DOHH2 (cell line): ENCODE data around the gene KRTAP5-2.
"Not testable (repeated sequence)": the region's sequence is repeated elsewhere in the genome, so short reads cannot be mapped to it uniquely, and the experiment has no call there.

Experiments
- H3F3A ChIP-seq: fragments of 200-600 bp; sonication (generic), shearing (Covaris generic); 2 replicates; pipeline ENCODE4 v1.6.0; 2016; ENCODE audit warnings: antibody characterized with exemption, mild to moderate bottlenecking; ENCODE audit not compliant: control insufficient read depth, insufficient read depth
- H3K27ac ChIP-seq: fragments of 200-600 bp; sonication (generic); 2 replicates; pipeline ENCODE4 v1.5.1; 2014; ENCODE audit warnings: low read depth, mild to moderate bottlenecking, low read length, moderate library complexity
- H3K27me3 ChIP-seq: fragments of 200-600 bp; sonication (generic); 2 replicates; pipeline ENCODE4 v1.6.1; 2014; ENCODE audit warnings: mild to moderate bottlenecking, low read length, mixed read lengths; ENCODE audit not compliant: control insufficient read depth
- H3K36me3 ChIP-seq: fragments of 200-600 bp; sonication (generic); 2 replicates; pipeline ENCODE4 v1.6.1; 2014; ENCODE audit warnings: mild to moderate bottlenecking, low read length, moderate library complexity, mixed read lengths; ENCODE audit not compliant: control insufficient read depth
- H3K4me1 ChIP-seq: fragments of 200-600 bp; sonication (generic); 2 replicates; pipeline ENCODE4 v1.6.1; 2014; ENCODE audit warnings: mild to moderate bottlenecking, low read length, mixed read lengths; ENCODE audit not compliant: control insufficient read depth
- H3K4me2 ChIP-seq: fragments of 200-600 bp; sonication (generic); 2 replicates; pipeline ENCODE4 v1.6.0; 2014; ENCODE audit warnings: mild to moderate bottlenecking, low read length, moderate library complexity
- H3K4me3 ChIP-seq: fragments of 200-600 bp; sonication (generic); 2 replicates; pipeline ENCODE4 v1.5.1; 2014; ENCODE audit warnings: mild to moderate bottlenecking, low read length, mixed read lengths
- H3K79me2 ChIP-seq: fragments of 200-600 bp; sonication (generic); 2 replicates; pipeline ENCODE4 v1.6.1; 2014; ENCODE audit warnings: mild to moderate bottlenecking, low read length, mixed read lengths; ENCODE audit not compliant: control insufficient read depth
- H3K9me2 ChIP-seq: fragments of 200-600 bp; sonication (generic); replicated peaks from 2 replicates; pipeline ENCODE4 v1.6.1; 2014; ENCODE audit warnings: mild to moderate bottlenecking, low read length, mixed read lengths; ENCODE audit not compliant: control insufficient read depth
- H3K9me3 ChIP-seq: fragments of 200-600 bp; sonication (generic); 2 replicates; pipeline ENCODE4 v1.6.1; 2014; ENCODE audit warnings: antibody characterized with exemption, low read length, mixed read lengths; ENCODE audit not compliant: control insufficient read depth, insufficient read depth
- H4K20me1 ChIP-seq: fragments of 200-600 bp; sonication (generic); 2 replicates; pipeline ENCODE4 v1.6.0; 2014; ENCODE audit warnings: low read depth, mild to moderate bottlenecking, antibody characterized with exemption, low read length, moderate library complexity; ENCODE audit not compliant: control insufficient read depth, insufficient read depth
- CTCF ChIP-seq: fragments of 200-600 bp; sonication (generic); IDR thresholded peaks from one replicate; pipeline ENCODE4 v1.5.1; 2014; ENCODE audit warnings: antibody characterized with exemption, mild to moderate bottlenecking, low read depth, low read length; ENCODE audit not compliant: poor library complexity, severe bottlenecking
- EZH2phosphoT487 ChIP-seq: fragments of 200-600 bp; sonication (generic); IDR thresholded peaks from 2 replicates; pipeline ENCODE4 v1.6.1; 2017; ENCODE audit warnings: borderline replicate concordance, mild to moderate bottlenecking, antibody characterized with exemption, low read length, moderate library complexity, mixed read lengths

KRTAP5-2 gene

DNA sequence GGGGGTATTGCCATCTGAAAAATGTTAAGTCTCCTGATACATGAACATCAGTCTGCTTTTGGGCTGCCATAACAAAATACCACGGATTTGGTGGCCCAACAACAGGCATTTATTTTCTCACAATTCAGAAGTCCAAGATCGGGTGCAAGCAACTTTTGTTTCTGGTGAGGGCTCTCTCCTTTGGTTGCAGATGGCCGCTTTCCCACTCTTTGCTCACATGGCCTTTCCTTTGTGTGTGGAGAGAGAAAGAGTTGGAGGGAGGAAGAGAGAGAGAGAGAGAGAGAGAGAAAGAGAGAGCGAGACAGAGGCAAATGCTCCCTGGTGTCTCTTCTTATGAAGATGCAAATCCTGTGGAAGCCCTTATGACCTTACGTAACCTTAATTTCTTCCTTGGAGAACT, 2.5 kb upstream of the KRTAP5-2 start:
- H3K27ac ChIP-seq = no peak overlapping the region
- TF ChIP-seq EZH2phosphoT487 = no peak
- TF ChIP-seq CTCF = no peak
- no peaks in the 10 kb centered on the region for H3K36me3 ChIP-seq
- H3K27me3 ChIP-seq = peaks cover 21% of the 10 kb centered on the region
- no peak overlapping the region for H3K4me3 ChIP-seq
- H3K79me2 ChIP-seq = no peaks in the 10 kb centered on the region
- H3K9me2 ChIP-seq = no peaks in the 10 kb centered on the region
- no peak overlapping the region for H3K4me2 ChIP-seq
- no peaks in the 10 kb centered on the region for H4K20me1 ChIP-seq
- H3K4me1 ChIP-seq = no peaks in the 10 kb centered on the region
- H3K9me3 ChIP-seq = no peaks in the 10 kb centered on the region
- no peaks in the 10 kb centered on the region for H3F3A ChIP-seq

DNA sequence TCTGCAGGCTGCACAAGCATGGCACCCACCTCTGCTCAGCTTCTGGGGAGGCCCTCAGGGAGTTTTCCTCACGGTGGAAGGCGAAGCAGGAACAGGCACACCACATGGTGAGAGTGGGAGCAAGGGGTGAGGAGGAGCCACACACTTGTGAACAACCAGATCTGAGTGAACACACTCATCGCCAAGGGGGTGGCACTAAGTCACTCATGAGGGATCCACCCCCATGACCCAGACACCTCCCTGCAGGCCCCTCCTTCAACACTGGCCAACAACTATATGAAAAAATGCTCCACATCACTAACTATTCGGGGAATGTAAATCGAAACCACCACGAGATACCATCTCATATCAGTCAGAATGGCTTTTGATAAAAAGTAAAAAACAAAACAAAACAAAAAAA, 722 bp upstream of the KRTAP5-2 start:
- no peaks in the 10 kb centered on the region for H4K20me1 ChIP-seq
- no peaks in the 10 kb centered on the region for H3K9me2 ChIP-seq
- no peaks in the 10 kb centered on the region for H3K4me1 ChIP-seq
- no peaks in the 10 kb centered on the region for H3K36me3 ChIP-seq
- H3K4me3 ChIP-seq = no peak overlapping the region
- TF ChIP-seq CTCF (no peak), EZH2phosphoT487 (no peak)
- H3K9me3 ChIP-seq = no peaks in the 10 kb centered on the region
- no peaks in the 10 kb centered on the region for H3F3A ChIP-seq
- H3K4me2 ChIP-seq = no peak overlapping the region
- no peaks in the 10 kb centered on the region for H3K79me2 ChIP-seq
- no peak overlapping the region for H3K27ac ChIP-seq
- H3K27me3 ChIP-seq = peaks cover 21% of the 10 kb centered on the region

DNA sequence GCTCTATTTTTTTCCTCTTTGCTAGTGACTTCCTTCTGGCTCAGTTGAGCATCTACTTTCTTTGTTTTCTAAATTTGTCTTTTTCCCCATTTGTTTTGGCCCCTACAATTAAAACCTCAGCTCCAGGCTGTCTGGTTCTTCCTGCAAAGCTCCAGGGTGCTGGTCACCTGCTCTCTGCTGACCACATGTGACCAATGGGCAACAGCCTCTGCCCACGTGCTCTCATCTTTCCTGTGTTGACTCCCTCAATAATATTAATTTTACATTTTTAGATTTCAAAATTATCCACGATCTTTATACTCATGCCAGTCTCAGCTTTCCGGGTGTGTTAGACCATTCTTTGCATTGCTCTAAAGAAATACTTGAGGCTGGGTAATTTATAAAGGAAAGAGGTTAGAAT, 312 bp upstream of the KRTAP5-2 start:
- H3K4me2 ChIP-seq, H3K4me3 ChIP-seq, H3K36me3 ChIP-seq, H3K9me2 ChIP-seq, H3K27ac ChIP-seq, H3K9me3 ChIP-seq, H3K4me1 ChIP-seq, H3F3A ChIP-seq, H3K79me2 ChIP-seq, H4K20me1 ChIP-seq: not testable (repeated sequence)
- peaks cover 25% of the 10 kb centered on the region for H3K27me3 ChIP-seq

GRCh38 chr11:1597331-1597993, 632 bp downstream of the KRTAP5-2 start:
- peaks cover 27% of the 10 kb centered on the region for H3K27me3 ChIP-seq
- H3K9me3 ChIP-seq = no peaks in the 10 kb centered on the region
- no peaks in the 10 kb centered on the region for H4K20me1 ChIP-seq
- no peak overlapping the region for H3K4me3 ChIP-seq
- no peaks in the 10 kb centered on the region for H3K4me1 ChIP-seq
- no peaks in the 10 kb centered on the region for H3K79me2 ChIP-seq
- no peak overlapping the region for H3K4me2 ChIP-seq
- H3K27ac ChIP-seq = no peak overlapping the region
- H3F3A ChIP-seq = no peaks in the 10 kb centered on the region
- no peaks in the 10 kb centered on the region for H3K9me2 ChIP-seq
- no peak for TF ChIP-seq EZH2phosphoT487
- no peak for TF ChIP-seq CTCF
- H3K36me3 ChIP-seq = no peaks in the 10 kb centered on the region

GRCh38 chr11:1596576-1597121, 1.4 kb downstream of the KRTAP5-2 start:
- H3K79me2 ChIP-seq = not testable (repeated sequence)

GRCh38 chr11:1595994-1596575, 2.0 kb downstream of the KRTAP5-2 start:
- not testable (repeated sequence) for H3K27ac ChIP-seq, H3K4me1 ChIP-seq, H3K4me2 ChIP-seq, H3K4me3 ChIP-seq, H4K20me1 ChIP-seq, H3K9me3 ChIP-seq, H3K79me2 ChIP-seq, H3F3A ChIP-seq, H3K9me2 ChIP-seq, H3K36me3 ChIP-seq
- peaks cover 24% of the 10 kb centered on the region for H3K27me3 ChIP-seq

More at GRCh38 chr11:1596576-1597121, 1.4 kb downstream of the KRTAP5-2 start:
- H3K36me3 ChIP-seq, H3K9me3 ChIP-seq, H3K4me1 ChIP-seq, H3K9me2 ChIP-seq, H3F3A ChIP-seq, H3K4me2 ChIP-seq, H3K4me3 ChIP-seq, H3K27ac ChIP-seq, H4K20me1 ChIP-seq: not testable (repeated sequence)
- H3K27me3 ChIP-seq = peaks cover 27% of the 10 kb centered on the region
